Stimulated activated CD4-positive, alpha-beta T cell treated with anti-CD3 and anti-CD28 coated beads, Interleukin-2, amount 100 ng/mL, for 4 hours (primary cell): ENCODE data around the gene OR5D16.
"Not testable (repeated sequence)": the region's sequence is repeated elsewhere in the genome, so short reads cannot be mapped to it uniquely, and the experiment has no call there.

ENCODE experiments used
- DNase-seq: peaks from one replicate; pipeline ENCODE4 v3.0.0-alpha.2; 2020; ENCODE audit warnings: low read depth

OR5D16 gene

GRCh38 chr11:55838452-55838851 lies at the start of gene OR5D16:
Gene OR5D16, plus strand, starts transcription at chr11:55838752. Its CDS starts 0 bp downstream, at chr11:55838752.
- no peak for DNase-seq

GRCh38 chr11:55791606-55792005 lies 46.9 kb upstream of the OR5D16 start:
- no peak for DNase-seq

GRCh38 chr11:55793321-55793720 lies 45.2 kb upstream of the OR5D16 start:
- no peak for DNase-seq

GRCh38 chr11:55795256-55795655 lies 43.3 kb upstream of the OR5D16 start, which contains the start of gene OR5D14:
Gene OR5D14, plus strand, starts transcription at chr11:55795556. Its CDS starts 0 bp downstream, at chr11:55795556.
- DNase-seq, result no peak

GRCh38 chr11:55806248-55806647 lies 32.3 kb upstream of the OR5D16 start:
- no peak for DNase-seq

GRCh38 chr11:55811067-55811466 lies 27.5 kb upstream of the OR5D16 start, which contains the start of gene OR5L1:
Gene OR5L1, plus strand, starts transcription at chr11:55811367. Its CDS starts 100 bp downstream, at chr11:55811467.
- DNase-seq, result no peak

GRCh38 chr11:55819330-55819729 lies 19.2 kb upstream of the OR5D16 start, which contains the start of gene OR5D18:
Gene OR5D18, plus strand, starts transcription at chr11:55819630. Its CDS starts 0 bp downstream, at chr11:55819630.
- no peak for DNase-seq

- DNase-seq, result no peak
These were observed 11.6 kb upstream of the OR5D16 start, which contains the start of gene OR5L2 for GRCh38 chr11:55826919-55827318. Gene OR5L2, plus strand, starts transcription at chr11:55827219. Its CDS starts 0 bp downstream, at chr11:55827219.

GRCh38 chr11:55847453-55847852 lies 8.9 kb downstream of the OR5D16 start:
- no peak for DNase-seq

GRCh38 chr11:55849037-55849436 lies 10.5 kb downstream of the OR5D16 start:
- no peak for DNase-seq

GRCh38 chr11:55852141-55852540 lies 13.6 kb downstream of the OR5D16 start:
- no peak for DNase-seq

- DNase-seq, result no peak
These were observed 16.2 kb downstream of the OR5D16 start for GRCh38 chr11:55854704-55855103.

- DNase-seq, result not testable (repeated sequence)
These were observed 28.8 kb downstream of the OR5D16 start for GRCh38 chr11:55867354-55867753.

GRCh38 chr11:55872731-55873130 lies 34.2 kb downstream of the OR5D16 start:
- DNase-seq, result not testable (repeated sequence)

- DNase-seq, result not testable (repeated sequence)
These were observed 34.6 kb downstream of the OR5D16 start for GRCh38 chr11:55873146-55873545.

GRCh38 chr11:55882997-55883396 lies 44.4 kb downstream of the OR5D16 start, which contains the start of gene TRIM51:
Gene TRIM51, plus strand, starts transcription at chr11:55883297. Its CDS starts 2,132 bp downstream, at chr11:55885429.
- DNase-seq, result not testable (repeated sequence)

- DNase-seq, result not testable (repeated sequence)
These were observed 46.4 kb downstream of the OR5D16 start for GRCh38 chr11:55884995-55885394.

- not testable (repeated sequence) for DNase-seq
These were observed 46.9 kb downstream of the OR5D16 start for GRCh38 chr11:55885481-55885880.
